ENCODE data around the gene BIN2.
A peak's percentile ranks its signal among the peaks of the same experiment; 100 is the strongest.
"Not testable (repeated sequence)": the region's sequence is repeated elsewhere in the genome, so short reads cannot be mapped to it uniquely, and the experiment has no call there.

BIN2 gene

DNA sequence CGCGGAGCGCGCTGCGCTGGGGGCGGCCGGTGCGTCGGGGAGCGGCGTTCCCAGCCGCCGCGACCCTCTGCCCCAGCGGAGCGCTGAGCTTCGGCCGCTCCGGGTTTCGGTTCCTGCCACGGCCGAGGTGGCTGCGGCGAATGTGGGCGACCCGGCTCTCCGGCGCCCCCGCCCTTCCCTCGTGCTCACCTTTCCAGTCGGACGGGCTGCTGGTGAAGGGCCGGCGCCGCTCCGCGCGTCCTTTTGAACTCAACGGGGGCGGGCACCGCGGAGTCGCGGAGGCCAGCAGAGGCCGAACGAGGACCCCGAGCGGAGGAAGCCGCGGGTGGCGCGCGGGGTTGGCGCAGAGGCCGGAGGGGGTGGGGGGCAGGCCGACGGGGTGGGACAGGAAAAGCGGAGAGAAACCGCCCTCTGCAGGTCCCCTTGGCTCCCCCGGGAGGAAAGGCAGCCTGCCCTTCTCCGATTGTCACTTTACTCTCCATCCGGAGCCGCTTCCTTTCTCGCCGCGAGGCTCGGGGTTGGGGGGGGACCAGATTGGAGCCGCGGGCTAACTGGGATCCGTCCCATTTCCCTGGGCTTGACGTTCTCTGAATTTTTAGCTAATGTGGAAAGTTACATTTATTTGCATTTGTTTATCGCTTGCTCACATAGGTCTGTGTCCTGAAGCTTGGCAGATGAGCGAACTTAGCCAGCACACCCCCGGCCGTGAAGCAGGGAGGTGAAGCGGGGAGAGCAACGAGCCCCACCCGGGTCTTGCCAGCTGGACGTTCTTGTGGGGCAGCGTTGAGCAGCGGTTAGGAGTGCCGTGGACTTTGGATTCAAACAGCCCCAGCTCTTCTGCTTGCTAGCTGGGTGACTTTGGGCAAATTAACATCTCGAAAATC, 53.7 kb downstream of the BIN2 start, which contains the start of gene SMAGP:
TSS of gene SMAGP (minus strand) at position 349 of the 884 bp plus-strand sequence. CDS start 1,137 bp downstream, outside the sequence.
- TF ChIP-seq, protein P1, sequence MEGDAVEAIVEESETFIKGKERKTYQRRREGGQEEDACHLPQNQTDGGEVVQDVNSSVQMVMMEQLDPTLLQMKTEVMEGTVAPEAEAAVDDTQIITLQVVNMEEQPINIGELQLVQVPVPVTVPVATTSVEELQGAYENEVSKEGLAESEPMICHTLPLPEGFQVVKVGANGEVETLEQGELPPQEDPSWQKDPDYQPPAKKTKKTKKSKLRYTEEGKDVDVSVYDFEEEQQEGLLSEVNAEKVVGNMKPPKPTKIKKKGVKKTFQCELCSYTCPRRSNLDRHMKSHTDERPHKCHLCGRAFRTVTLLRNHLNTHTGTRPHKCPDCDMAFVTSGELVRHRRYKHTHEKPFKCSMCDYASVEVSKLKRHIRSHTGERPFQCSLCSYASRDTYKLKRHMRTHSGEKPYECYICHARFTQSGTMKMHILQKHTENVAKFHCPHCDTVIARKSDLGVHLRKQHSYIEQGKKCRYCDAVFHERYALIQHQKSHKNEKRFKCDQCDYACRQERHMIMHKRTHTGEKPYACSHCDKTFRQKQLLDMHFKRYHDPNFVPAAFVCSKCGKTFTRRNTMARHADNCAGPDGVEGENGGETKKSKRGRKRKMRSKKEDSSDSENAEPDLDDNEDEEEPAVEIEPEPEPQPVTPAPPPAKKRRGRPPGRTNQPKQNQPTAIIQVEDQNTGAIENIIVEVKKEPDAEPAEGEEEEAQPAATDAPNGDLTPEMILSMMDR (IDR thresholded peaks at IDR 0.05; ENCODE audit: borderline replicate concordance, insufficient read depth, low read depth, low read length) = 0 out of 2 replicates have a peak, but pooled peaks have one; percentile 1
- peak within 1 kb of the TSS; percentile 66 for H3K4me3 ChIP-seq (ENCODE audit: low read depth, low read length)

DNA sequence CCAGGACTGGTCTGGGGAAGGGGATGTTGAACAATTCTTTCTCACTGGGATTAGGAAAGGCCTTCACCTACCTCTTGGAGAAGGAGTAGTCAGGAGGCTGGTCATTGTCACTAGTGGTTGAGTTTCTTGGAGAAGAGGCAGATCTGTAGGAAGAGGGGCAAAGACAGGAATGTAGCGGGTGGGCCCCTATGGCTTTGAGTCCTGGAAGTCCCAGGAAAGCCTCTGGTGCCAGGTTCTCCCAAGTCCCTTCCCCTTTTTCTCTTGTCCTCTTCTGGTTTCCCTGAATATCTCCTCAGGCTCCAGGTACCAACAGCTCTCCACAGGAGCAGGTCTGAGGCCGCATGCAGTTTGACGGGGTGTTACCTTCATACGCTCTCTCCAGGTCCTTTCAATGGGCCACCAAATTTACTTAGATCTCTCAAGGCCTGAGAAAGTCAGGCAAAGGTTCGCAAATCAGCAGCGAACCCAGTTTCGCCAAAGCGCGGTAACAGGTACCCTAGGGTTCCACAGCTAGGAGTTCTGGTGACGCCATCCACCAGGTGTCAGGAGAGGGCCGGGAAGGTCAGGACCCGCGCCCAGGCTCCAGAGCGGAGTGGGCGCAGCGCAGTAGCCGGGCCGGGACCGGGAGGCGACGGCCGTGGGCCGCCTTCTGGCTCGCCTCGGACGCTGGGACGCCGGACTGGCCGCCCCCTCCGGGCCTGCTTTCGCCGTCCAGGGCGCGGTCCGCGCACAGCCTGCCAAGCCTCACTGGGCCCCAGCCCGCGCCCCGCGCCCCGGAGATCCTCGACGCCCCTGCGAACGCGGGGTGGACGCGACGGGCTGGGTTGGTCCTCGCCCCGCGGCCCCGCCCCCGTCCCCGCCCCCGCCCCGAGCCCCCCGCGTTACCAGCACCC, 54.6 kb downstream of the BIN2 start:
- TF ChIP-seq, protein P1 (IDR thresholded peaks at IDR 0.05; ENCODE audit: borderline replicate concordance, insufficient read depth, low read depth, low read length) = peak; percentile 44; the same call in 1 of the 2 replicates
- peak overlapping the region; percentile 66 for H3K4me3 ChIP-seq (ENCODE audit: low read depth, low read length)

DNA sequence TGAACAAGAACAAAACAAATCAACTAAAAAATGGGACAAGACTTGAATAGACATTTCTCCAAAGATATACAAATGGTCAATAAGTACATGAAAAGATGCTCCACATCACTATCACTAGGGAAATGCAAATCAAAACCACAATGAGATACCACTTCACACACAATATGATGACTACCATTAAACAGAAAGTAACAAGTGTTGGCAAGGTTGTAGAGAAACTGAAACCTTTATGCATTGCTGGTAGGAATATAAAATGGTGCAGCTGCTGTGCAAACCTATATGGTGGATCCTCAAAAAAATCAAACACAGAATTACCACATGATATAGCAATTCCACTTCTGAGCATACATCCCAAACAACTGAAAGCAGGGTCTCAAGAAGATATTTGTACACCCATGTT, 59.0 kb downstream of the BIN2 start:
- TF ChIP-seq, protein P1 (IDR thresholded peaks at IDR 0.05; ENCODE audit: borderline replicate concordance, insufficient read depth, low read depth, low read length) = no peak
- no peak overlapping the region for H3K4me3 ChIP-seq (ENCODE audit: low read depth, low read length)

DNA sequence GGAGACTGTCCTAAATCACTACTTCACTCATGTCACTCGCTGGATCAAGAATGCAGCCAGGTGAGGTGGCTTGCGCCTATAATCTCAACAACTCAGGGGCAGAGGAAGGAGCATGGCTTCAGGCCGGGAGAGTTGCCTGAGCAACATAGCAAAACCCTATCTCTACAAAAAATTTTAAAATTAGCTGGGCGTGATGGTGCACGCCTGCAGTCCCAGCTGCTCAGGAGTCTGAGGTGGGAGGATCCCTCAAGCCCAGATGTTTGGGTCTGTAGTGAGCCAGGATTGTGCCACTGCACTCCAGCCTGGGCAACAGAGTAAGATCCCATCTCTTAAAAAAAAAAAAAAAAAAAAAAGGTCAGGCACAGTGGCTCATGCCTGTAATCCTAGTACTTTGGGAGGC, 59.7 kb downstream of the BIN2 start:
- no peak overlapping the region for H3K4me3 ChIP-seq (ENCODE audit: low read depth, low read length)
- TF ChIP-seq, protein P1 (IDR thresholded peaks at IDR 0.05; ENCODE audit: borderline replicate concordance, insufficient read depth, low read depth, low read length) = no peak

DNA sequence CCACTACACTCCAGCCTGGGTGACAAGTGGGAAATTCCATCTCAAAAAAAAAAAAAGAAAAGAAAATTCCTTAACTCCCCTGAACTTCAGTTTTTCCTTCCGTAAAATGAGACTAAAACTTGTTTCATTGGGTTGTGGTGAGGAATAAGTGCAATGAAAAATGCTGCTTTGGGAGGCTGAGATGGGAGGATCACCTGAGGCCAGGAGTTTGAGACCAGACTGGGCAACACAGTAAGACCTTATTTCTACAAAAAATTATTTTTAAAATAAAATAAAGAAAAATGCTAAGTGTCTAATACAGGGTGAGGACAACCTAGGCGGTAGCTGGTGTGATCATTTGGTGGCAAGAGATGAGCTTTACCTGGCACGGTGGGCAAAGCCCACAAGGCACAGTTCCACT, 60.6 kb downstream of the BIN2 start:
- H3K4me3 ChIP-seq (ENCODE audit: low read depth, low read length) = no peak overlapping the region
- TF ChIP-seq, protein P1 (IDR thresholded peaks at IDR 0.05; ENCODE audit: borderline replicate concordance, insufficient read depth, low read depth, low read length) = no peak

DNA sequence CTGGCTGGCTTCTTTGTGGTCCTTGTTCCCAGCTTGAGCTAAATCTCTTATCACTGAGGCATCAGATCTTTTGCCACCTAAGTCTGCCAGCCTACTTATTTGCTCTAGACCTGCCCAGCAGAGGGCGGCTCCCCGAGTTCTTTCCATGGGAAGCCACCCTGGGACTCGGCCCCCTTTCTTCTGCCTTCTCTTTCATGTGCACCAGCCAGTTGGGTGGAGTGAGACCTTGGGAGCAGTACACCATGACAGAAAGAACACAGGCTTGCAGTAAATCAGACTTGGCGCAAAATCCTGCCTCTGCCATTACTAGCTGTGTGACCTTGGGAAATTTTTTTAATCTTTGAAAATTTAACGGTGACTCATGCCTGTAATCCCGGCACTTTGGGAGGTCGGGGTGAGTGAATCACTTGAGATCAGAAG, 61.2 kb downstream of the BIN2 start:
- no peak overlapping the region for H3K4me3 ChIP-seq (ENCODE audit: low read depth, low read length)
- TF ChIP-seq, protein P1 (IDR thresholded peaks at IDR 0.05; ENCODE audit: borderline replicate concordance, insufficient read depth, low read depth, low read length) = peak; percentile 19; the same call in 1 of the 2 replicates

DNA sequence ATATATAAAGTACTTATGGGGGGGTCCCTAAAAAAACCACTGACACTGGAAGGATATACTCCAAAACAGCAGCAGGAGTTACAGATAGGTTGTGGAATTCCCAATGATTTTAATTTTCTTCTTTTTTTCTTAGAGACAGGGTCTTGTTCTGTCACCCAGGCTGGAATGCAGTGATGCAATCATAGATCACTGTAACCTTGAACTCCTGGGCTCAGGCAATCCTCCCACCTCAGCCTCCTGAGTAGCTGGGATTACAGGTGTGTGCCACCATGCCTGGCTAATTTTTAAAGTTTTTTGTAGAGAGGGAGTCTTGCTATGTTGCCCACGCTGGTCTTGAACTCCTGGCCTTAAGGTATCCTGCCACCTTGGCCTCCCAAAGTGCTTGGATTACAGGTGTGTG, 64.4 kb downstream of the BIN2 start:
- not testable (repeated sequence) for H3K4me3 ChIP-seq (ENCODE audit: low read depth, low read length)
